ENCODE measurements around the gene SLC26A6.

- no peak for TF ChIP-seq CTCF (IDR thresholded peaks at IDR 0.05)
- no peak for TF ChIP-seq ZNF281 (CRISPR knock-in tag; IDR thresholded peaks at IDR 0.05)
- no peak for TF ChIP-seq CREM (CRISPR knock-in tag; IDR thresholded peaks at IDR 0.05)
- TF ChIP-seq JUN (CRISPR knock-in tag; IDR thresholded peaks at IDR 0.05), result no peak
- TF ChIP-seq CREB1 (CRISPR knock-in tag; IDR thresholded peaks at IDR 0.05), result no peak
- no peak for TF ChIP-seq FOXJ3 (CRISPR knock-in tag; IDR thresholded peaks at IDR 0.05; ENCODE audit: borderline replicate concordance)
- TF ChIP-seq NR1H2 (CRISPR knock-in tag; IDR thresholded peaks at IDR 0.05), result no peak
- no peak for TF ChIP-seq NR2C2 (CRISPR knock-in tag; IDR thresholded peaks at IDR 0.05)
Measured at GRCh38 chr3:48591436-48591835, 43.8 kb downstream of the SLC26A6 start.

All from WTC11 (cell line).